H1 (cell line): ENCODE results near the gene METRNL.

Source experiments
- CEBPB ChIP-seq: IDR thresholded peaks from 2 replicates; pipeline ENCODE4 v1.6.1; 2012; ENCODE audit warnings: low read depth, low read length
- CTCF ChIP-seq, 3 experiments: IDR thresholded peaks; 1 replicate in 2 of 3; 2 replicates in 1 of 3; pipeline versions ENCODE4 v1.5.1 to v1.6.1; 2011; ENCODE audit warnings: low read length in 3 of 3, mild to moderate bottlenecking in 3 of 3, inconsistent platforms in 2 of 3, low read depth in 1 of 3, moderate library complexity in 1 of 3; ENCODE audit not compliant: insufficient read depth in 1 of 3; ENCODE audit errors: control extremely low read depth in 1 of 3
- EP300 ChIP-seq, 2 experiments: IDR thresholded peaks; 1 replicate in 1 of 2; 2 replicates in 1 of 2; pipeline ENCODE4 v1.6.1; 2011 to 2012; ENCODE audit warnings: low read depth in 2 of 2, low read length in 2 of 2, mild to moderate bottlenecking in 2 of 2, borderline replicate concordance in 1 of 2, inconsistent platforms in 1 of 2, moderate library complexity in 1 of 2
- EZH2 ChIP-seq: fragments of 200-600 bp; sonication (generic); IDR thresholded peaks from 2 replicates; pipeline ENCODE4 v1.7.1; 2012; ENCODE audit warnings: low read depth, mild to moderate bottlenecking, moderate library complexity, low read length, inconsistent platforms; ENCODE audit not compliant: severe bottlenecking
- HDAC6 ChIP-seq: IDR thresholded peaks from one replicate; pipeline ENCODE4 v1.7.1; 2012; ENCODE audit warnings: low read depth, mild to moderate bottlenecking, inconsistent platforms, low read length, moderate library complexity
- JUND ChIP-seq: IDR thresholded peaks from 2 replicates; pipeline ENCODE4 v1.6.1; 2011; ENCODE audit warnings: mild to moderate bottlenecking, improper control_type of control experiment, low read length
- NRF1 ChIP-seq: IDR thresholded peaks from 2 replicates; pipeline ENCODE4 v1.6.1; 2011; ENCODE audit warnings: mild to moderate bottlenecking, low read depth, low read length, improper control_type of control experiment
- POLR2A ChIP-seq, 2 experiments: IDR thresholded peaks; 1 replicate in 1 of 2; 2 replicates in 1 of 2; pipeline ENCODE4 v1.6.1; 2011; ENCODE audit warnings: low read depth in 2 of 2, low read length in 2 of 2, mild to moderate bottlenecking in 2 of 2; ENCODE audit errors: control extremely low read depth in 1 of 2
- RAD21 ChIP-seq, 2 experiments: IDR thresholded peaks in 1 of 2; conservative IDR thresholded peaks in 1 of 2; 2 replicates each; pipeline ENCODE4 v1.6.1; 2011; ENCODE audit warnings: low read depth in 2 of 2, low read length in 2 of 2, improper control_type of control experiment in 1 of 2, inconsistent platforms in 1 of 2, mild to moderate bottlenecking in 1 of 2, moderate library complexity in 1 of 2
- TEAD4 ChIP-seq: IDR thresholded peaks from 2 replicates; pipeline ENCODE4 v1.6.1; 2012; ENCODE audit warnings: low read depth, low read length, inconsistent platforms, mixed read lengths

GRCh38 chr17:83092931-83093330 is 13.5 kb downstream of the METRNL start:
- TF ChIP-seq TEAD4 (no peak), RAD21 (IDR thresholded peaks at IDR 0.05 in 1 of 2, conservative IDR thresholded peaks at IDR 0.05 in 1 of 2; ENCODE audit: low read depth in 2 of 2, low read length in 2 of 2) (no peak), HDAC6 (no peak), CTCF (IDR thresholded peaks at IDR 0.05; ENCODE audit: control extremely low read depth in 1 of 3, insufficient read depth in 1 of 3, low read depth in 1 of 3, low read length in 3 of 3) (no peak), CEBPB (no peak), POLR2A (IDR thresholded peaks at IDR 0.05; ENCODE audit: control extremely low read depth in 1 of 2, low read depth in 2 of 2, low read length in 2 of 2) (no peak), NRF1 (no peak), JUND (no peak), EZH2 (no peak), EP300 (IDR thresholded peaks at IDR 0.05; ENCODE audit: borderline replicate concordance in 1 of 2, low read depth in 2 of 2, low read length in 2 of 2) (no peak)
